Fibroblast of the aortic adventitia (primary cell): ENCODE results near the gene COPE. TPM values are rescaled to one million over a fixed set of nuclear protein-coding genes. Genes with fewer than 3 reads are reported as not detected.

Source experiments
- DNase-seq: peaks from one replicate; pipeline ENCODE4 v3.0.0-alpha.2; 2010; ENCODE audit warnings: low read depth
- H3K4me3 ChIP-seq: 2 replicates; pipeline ENCODE4 v1.5.1; 2011; ENCODE audit warnings: low read depth, mild to moderate bottlenecking, control low read depth, low read length, moderate library complexity
- total RNA-seq: library from RNA; depleted of rRNA; stranded (reverse); fragments of >200 nt; gene quantifications from 2 replicates; pipeline ENCODE4 v1.2.3, GENCODE V29; 2012; ENCODE audit warnings: low replicate concordance
- TF ChIP-seq, protein P1 (sequence below): IDR thresholded peaks from 2 replicates; pipeline ENCODE4 v1.5.1; 2011; ENCODE audit warnings: mild to moderate bottlenecking, low read length, control low read depth, inconsistent platforms; ENCODE audit not compliant: insufficient read depth

Gene COPE
- total RNA-seq, 1 donor = 172 TPM

DNA sequence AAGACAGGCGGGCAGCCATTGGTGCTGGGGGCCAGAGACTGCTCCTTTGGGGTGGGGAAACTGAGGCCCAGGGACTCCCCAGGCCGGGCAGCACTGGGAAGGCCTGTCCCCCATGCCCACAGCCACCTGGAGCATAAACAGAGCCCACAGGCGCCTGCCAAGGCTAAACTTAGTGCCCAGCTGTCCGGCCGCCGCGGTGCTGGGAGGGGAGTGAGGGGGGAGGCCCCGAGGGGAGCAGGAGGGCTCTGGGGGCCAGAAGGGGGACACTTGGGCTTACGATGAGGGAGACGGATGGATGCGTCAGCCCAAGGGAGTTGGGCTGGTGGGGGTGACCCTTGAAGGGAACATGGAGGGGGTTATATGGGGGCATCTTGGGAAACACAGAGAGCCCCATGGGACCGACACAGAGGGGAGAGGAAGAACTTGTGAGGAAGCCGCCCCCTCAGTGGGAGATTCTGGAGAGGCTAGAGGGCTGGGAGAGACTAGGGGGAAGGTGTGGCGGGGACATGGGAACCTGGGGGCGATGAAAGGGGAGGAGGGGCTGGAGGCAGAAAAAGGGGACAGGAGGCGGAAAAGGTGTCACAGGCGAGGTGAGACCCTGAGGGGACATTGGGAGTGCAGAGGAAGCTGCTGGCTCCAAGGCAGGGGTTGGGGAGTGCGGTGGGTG, 25.5 kb downstream of the COPE start:
- no peak overlapping the region for H3K4me3 ChIP-seq
- no peak for DNase-seq

DNA sequence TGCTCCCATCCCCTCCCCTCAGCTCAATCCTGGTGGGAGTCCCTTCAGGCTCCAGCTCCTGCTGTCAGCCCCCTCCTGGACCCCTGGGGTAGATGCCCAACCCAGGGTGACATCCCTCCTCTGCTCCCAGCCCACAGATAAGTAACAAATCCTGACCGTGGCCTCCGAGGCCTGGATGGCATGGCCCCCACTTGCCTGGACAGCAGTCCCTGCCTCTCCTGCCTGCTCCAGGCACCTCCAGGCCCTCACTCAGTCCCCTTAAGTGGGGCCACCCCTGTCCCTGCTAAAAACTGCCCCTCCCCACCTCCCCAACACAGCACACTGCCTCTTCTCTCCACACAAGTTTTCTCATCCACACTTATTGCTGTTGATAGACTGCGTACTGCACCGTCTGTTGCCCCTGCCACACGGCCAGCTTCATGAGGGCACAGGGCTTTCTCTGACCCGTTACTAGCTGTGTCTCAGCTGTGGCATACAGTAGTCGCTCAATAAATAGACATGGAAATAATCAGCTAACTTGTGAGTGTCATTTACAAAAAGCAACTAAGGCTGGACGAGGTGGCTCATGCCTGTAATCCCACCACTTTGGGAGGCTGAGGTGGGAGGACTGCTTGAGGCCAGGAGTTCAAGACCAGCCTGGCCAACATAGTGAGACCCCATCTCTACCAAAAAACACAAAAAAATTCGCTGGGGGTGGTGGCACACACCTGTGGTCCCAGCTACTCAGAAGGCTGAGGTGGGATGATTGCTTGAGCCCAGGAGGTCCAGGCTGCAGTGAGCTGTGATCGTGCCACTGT, 29.0 kb downstream of the COPE start:
- TF ChIP-seq, protein P1, sequence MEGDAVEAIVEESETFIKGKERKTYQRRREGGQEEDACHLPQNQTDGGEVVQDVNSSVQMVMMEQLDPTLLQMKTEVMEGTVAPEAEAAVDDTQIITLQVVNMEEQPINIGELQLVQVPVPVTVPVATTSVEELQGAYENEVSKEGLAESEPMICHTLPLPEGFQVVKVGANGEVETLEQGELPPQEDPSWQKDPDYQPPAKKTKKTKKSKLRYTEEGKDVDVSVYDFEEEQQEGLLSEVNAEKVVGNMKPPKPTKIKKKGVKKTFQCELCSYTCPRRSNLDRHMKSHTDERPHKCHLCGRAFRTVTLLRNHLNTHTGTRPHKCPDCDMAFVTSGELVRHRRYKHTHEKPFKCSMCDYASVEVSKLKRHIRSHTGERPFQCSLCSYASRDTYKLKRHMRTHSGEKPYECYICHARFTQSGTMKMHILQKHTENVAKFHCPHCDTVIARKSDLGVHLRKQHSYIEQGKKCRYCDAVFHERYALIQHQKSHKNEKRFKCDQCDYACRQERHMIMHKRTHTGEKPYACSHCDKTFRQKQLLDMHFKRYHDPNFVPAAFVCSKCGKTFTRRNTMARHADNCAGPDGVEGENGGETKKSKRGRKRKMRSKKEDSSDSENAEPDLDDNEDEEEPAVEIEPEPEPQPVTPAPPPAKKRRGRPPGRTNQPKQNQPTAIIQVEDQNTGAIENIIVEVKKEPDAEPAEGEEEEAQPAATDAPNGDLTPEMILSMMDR = no peak
- H3K4me3 ChIP-seq = no peak overlapping the region
- no peak for DNase-seq

More for the DNA sequence above, 25.5 kb downstream of the COPE start:
- TF ChIP-seq, protein P1 = no peak

DNA sequence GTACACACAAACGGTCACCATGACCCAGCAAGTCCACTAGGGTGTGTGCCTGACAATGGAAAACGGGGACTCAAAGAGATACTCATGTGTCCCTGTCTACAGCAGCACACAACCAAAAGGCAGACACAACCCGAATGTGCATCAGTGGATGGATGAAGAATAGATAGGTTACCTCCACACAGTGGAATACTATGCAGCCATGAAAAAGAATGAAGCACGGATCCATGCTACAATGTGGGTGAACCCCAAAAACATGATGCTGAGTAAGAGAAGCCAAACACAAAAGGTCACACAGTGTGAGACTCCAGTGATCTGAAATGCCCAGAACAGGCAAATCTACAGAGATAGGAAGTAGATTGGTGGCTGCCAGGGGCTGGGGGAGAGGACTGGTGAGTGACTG, 32.2 kb downstream of the COPE start:
- no peak for DNase-seq
- TF ChIP-seq, protein P1 = no peak
- no peak overlapping the region for H3K4me3 ChIP-seq

DNA sequence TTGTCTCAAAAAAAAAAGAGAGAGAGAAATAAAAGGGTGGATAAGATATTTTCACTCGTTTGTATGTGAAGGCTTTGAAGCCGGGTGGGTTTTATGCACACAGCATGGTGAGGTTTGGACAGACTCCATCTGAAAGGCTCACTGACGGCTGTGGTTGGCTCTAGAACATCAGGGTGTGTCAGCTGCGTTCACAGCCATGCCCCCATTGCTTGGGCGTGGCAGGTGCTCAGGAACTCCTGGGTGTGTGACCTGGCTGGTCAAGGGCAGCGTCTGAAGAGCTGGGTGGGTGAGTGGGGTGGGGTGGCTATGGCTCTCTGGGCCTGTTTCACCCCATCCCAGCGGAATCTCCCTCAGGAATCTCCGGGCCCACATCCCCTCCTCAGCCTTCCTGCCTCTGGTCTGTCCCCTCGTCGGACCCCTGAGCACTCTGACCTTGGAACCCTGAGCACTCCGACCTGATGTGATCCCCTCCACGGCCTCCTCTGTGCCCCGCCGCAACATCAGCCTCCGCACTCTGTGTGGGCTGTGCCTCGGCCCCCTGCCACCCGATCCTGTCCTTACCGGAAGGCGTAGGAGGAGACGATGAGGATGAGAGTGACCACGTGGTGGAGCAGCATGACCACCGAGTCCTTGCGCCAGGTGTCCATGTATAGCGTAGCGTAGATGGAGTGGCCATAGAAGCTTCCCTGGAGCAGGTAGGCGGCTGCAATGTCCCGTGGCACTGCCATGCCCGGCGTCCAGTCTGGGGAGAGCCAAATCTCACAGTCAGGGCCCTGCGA, 35.5 kb downstream of the COPE start:
- DNase-seq = no peak
- H3K4me3 ChIP-seq = no peak overlapping the region
- TF ChIP-seq, protein P1 = no peak

DNA sequence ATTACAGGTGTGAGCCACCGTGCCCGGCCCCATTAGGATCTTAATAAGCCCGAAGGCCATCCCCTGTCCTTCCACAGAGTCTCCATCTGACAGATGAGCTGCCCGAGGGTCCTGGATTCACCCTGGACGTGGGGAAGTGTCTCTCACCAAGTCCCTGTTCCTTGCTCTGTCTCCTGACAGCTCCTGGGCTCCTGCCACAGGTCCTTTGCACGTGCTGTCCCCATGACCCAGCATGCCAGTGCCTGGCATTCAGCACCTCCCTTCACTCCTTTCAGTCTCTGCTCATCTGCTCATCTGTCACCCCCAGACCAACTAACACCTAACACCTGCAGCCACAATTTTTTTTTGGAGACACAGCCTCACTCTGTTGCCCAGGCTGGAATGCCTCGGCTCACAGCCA, 37.7 kb downstream of the COPE start:
- no peak for DNase-seq
- TF ChIP-seq, protein P1 = no peak
- H3K4me3 ChIP-seq = no peak overlapping the region

DNA sequence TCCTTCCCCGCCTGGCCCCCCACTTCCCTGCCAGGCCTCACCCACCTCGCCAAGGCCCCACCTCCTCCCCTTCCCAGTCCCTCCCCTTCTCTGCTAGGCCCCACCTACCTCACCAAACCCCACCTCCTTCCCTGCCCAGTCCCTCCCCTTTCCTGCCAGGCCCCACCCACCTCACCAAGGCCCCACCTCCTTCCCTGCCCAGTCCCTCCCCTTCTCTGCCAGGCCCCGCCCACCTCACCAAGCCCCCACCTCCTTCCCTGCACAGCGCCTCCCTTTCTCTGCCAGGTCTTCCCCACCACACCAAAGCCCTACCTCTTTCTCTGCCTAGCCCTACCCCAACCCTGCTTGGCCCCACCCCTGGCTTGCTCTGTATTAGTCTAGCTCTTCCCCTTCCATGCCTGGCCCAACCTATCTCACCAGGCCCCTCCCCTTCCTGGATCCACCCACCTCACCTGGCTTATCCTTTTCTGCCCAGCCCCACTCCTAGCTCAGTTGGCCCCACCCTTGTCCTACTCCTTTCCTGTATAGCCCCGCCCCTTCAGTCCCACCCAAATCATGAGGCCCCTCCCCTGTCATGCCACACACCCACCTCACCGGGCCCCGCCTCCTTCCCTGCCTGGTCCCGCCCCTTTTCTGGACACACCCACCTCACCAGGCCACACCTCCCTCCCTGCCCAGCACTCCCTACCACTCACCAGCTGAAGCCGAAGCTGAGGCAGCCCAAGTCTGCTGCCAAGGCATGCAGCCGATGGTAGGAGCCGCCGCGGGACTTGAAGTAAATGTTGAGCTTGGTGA, 39.4 kb downstream of the COPE start:
- TF ChIP-seq, protein P1 = no peak
- DNase-seq = no peak
- H3K4me3 ChIP-seq = no peak overlapping the region
